Ovary (tissue), 9 donors: ENCODE data around the gene SHC4. TPM values are rescaled to one million over a fixed set of nuclear protein-coding genes. Genes with fewer than 3 reads are reported as not detected.

ENCODE experiments used
- DNase-seq, 5 donors: peaks; one replicate each; pipeline ENCODE4 v3.0.0-alpha.2; 2019 to 2020
- H3K27ac ChIP-seq, 2 donors: fragments of 200-600 bp; one replicate each; pipeline versions ENCODE4 v1.5.1 to v1.8.0; 2019 to 2022
- H3K27me3 ChIP-seq: fragments of 200-600 bp; one replicate; pipeline ENCODE4 v1.8.0; 2022
- H3K36me3 ChIP-seq: fragments of 200-600 bp; sonication (generic); one replicate; pipeline ENCODE4 v1.5.1; 2019
- H3K4me1 ChIP-seq: one replicate; pipeline ENCODE4 v1.8.1; 2013; ENCODE audit warnings: mild to moderate bottlenecking, moderate library complexity; ENCODE audit not compliant: insufficient read depth
- H3K4me3 ChIP-seq: fragments of 200-600 bp; sonication (generic); one replicate; pipeline ENCODE4 v1.5.1; 2017
- H3K9me3 ChIP-seq, 2 donors: fragments of 200-600 bp in 1 of 2; sonication (generic) in 1 of 2; one replicate each; pipeline versions ENCODE4 v1.5.1 to v1.8.1; 2013 to 2019; ENCODE audit warnings: mild to moderate bottlenecking in 1 of 2, moderate library complexity in 1 of 2
- CTCF ChIP-seq, 3 donors: fragments of 450-650 bp in 2 of 3; fragments of 200-600 bp in 1 of 3; IDR thresholded peaks; one replicate each; pipeline versions ENCODE4 v1.5.1 to v1.8.0; 2016 to 2022; ENCODE audit warnings: antibody characterized with exemption in 3 of 3, mild to moderate bottlenecking in 1 of 3
- EP300 ChIP-seq: sonication (generic); formaldehyde crosslinking; IDR thresholded peaks from one replicate; pipeline ENCODE4 v1.6.1; 2017; ENCODE audit warnings: antibody characterized with exemption
- POLR2A ChIP-seq: fragments of 450-650 bp; IDR thresholded peaks from one replicate; pipeline ENCODE4 v1.6.1; 2017; ENCODE audit warnings: antibody characterized with exemption, mild to moderate bottlenecking, moderate library complexity
- WGBS, 3 donors: extraction: QIAGEN DNeasy Blood & Tissue Kit in 1 of 3; methylation state at CpG; one replicate each; pipeline versions ENCODE4 v1.1.5 to v1.1.7; 2013 to 2017; 5-methylcytosine and 5-hydroxymethylcytosine counted together
- intact Hi-C, 4 donors: fragments of 100-400 bp; cut with DNase I; formaldehyde crosslinking; loops; one replicate each; pipeline versions ENCODE4 v1.11.0 to v1.15.1; 2022 to 2023
- polyA plus RNA-seq, 2 donors: library from polyadenylated mRNA; stranded (reverse); fragments of 200-250 nt in 1 of 2; fragments of 350-450 nt in 1 of 2; fragmentation: Illumina TruSeq in 1 of 2; extraction: RNeasy Lipid Tissue Mini Kit (QIAGEN cat#74804) in 1 of 2; gene quantifications; one replicate each; pipeline ENCODE4 v1.2.3, GENCODE V29; 2013 to 2014
- total RNA-seq, 7 donors: library from RNA; depleted of rRNA in 2 of 7; stranded (reverse); fragments of >200 nt in 2 of 7; fragmentation: NEBNext Ultra II Directional in 3 of 7; extraction: Animal tissue kit (Norgen Biotek cat#: 25700) in 3 of 7; gene quantifications; one replicate each; pipeline versions ENCODE4 v1.1.0 to v1.2.4, GENCODE V29; 2016 to 2023
- donor health status: DM: no; HTN: no; CAD: no; lungs with moderate emphysema.
- donor health status: DM: no; HTN: no; CAD: no.
- donor health status: Bipolar disorder and iron deficiency.
- donor health status: DM: yes; HTN: yes; CAD: no.
- donor health status: DM: no; HTN: no; CAD: no.
- donor health status: DM: yes; HTN: yes; CAD: no.

Gene SHC4
- total and polyA plus RNA-seq, 9 donors: 0.10 to 1.8 (median 0.35) TPM

GRCh38 chr15:48929661-48930060 lies 34.1 kb downstream of the SHC4 start:
- 77 to 80% (median 79%) methylated on average over 3 of the region's 3 CpGs for WGBS, 3 donors
- Histone ChIP-seq H3K27me3 (no peaks in the 10 kb centered on the region), H3K4me1 (no peaks in the 10 kb centered on the region), H3K27ac (no peak overlapping the region), H3K9me3 (no peaks in the 10 kb centered on the region), H3K36me3 (no peaks in the 10 kb centered on the region), H3K4me3 (no peak overlapping the region)
- intact Hi-C loops: no loop called here
- no peak for DNase-seq
- no peak for TF ChIP-seq CTCF (IDR thresholded peaks at IDR 0.05)
- no peak for TF ChIP-seq EP300
- TF ChIP-seq POLR2A: no peak

GRCh38 chr15:48928877-48929538 lies 34.7 kb downstream of the SHC4 start:
- WGBS, 3 donors: 91% methylated on average over 6 of the region's 6 CpGs
- intact Hi-C loops: no loop called here
- Histone ChIP-seq H3K27me3 (no peaks in the 10 kb centered on the region), H3K36me3 (no peaks in the 10 kb centered on the region), H3K9me3 (no peaks in the 10 kb centered on the region), H3K4me3 (no peak overlapping the region), H3K27ac (no peak overlapping the region), H3K4me1 (no peaks in the 10 kb centered on the region)
- TF ChIP-seq CTCF (IDR thresholded peaks at IDR 0.05) (no peak), POLR2A (no peak), EP300 (no peak)
- DNase-seq: no peak

DNA sequence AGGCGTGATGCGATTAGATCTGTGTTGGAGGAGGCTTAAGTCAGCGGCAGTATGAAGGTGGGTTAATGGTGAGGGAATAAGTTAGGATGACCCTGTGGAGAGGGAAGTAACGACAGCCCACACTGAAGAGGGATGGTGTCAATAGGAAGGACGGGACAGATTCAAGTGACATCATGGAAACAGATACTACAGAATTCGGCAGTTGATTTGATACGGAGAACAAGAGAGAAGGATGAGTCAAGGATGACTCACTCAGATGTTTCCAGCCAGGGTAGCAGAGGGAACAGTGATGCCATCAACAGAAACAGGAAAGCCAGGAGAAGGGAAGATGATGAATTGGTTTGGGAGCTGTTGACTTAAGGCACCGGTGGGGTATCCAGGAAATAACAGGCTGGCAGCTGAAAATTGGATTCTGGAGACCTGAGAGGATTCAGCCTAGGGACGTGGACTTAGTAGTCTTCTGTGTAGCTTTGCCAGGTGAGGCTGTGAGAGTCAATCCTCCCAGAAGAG lies 38.0 kb downstream of the SHC4 start:
- Histone ChIP-seq H3K36me3 (no peaks in the 10 kb centered on the region), H3K4me1 (no peaks in the 10 kb centered on the region), H3K27ac (no peak overlapping the region), H3K4me3 (no peak overlapping the region), H3K27me3 (no peaks in the 10 kb centered on the region), H3K9me3 (no peaks in the 10 kb centered on the region)
- DNase-seq: no peak
- intact Hi-C loops: no loop called here
- WGBS, 3 donors: 63 to 67% (median 66%) methylated on average over 9 of the region's 9 CpGs
- TF ChIP-seq EP300: no peak
- TF ChIP-seq POLR2A: no peak
- TF ChIP-seq CTCF (IDR thresholded peaks at IDR 0.05): no peak

DNA sequence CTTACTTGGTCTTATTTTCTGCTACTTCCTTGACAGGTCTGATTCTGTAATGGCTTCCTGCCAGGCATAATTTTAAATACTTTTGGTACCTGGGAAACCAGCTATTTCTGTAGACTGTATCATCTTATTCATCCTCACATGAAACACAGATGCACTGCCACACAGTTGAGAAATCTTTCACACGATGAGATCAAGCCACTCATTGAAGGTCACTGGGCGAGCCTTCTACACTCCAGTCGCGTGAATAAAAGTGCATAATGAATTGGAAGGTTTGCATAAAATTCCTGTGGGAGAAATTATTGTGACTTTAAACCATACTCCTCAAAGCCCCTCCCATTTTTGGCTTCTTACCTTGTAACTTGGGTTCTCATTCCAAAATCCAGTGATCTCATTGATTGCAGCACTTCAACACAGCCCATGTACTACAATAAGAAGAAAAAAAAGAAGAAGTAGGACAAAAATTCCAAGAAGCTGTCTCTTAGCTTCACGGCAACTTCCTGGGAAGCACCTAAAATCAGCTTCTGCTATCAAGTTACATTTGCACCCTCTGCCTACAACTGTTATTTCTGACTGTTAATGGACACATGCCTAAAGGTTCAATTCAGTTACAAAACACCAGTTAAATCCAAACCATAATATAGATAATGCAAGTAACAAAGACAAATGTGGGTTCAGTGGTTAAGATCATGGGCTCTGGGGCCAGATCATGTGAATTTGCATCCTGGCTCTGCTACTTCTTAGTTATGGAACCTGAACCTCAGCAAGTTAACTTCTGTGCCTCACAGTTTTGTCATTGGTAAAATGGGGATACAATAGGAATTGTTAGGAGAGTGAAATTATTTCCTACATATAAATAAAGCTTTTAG lies 39.0 kb downstream of the SHC4 start:
- Histone ChIP-seq H3K27me3 (no peaks in the 10 kb centered on the region), H3K36me3 (no peaks in the 10 kb centered on the region), H3K4me1 (no peaks in the 10 kb centered on the region), H3K9me3 (no peaks in the 10 kb centered on the region), H3K4me3 (no peak overlapping the region), H3K27ac (no peak overlapping the region)
- intact Hi-C loops: no loop called here
- DNase-seq: no peak
- TF ChIP-seq CTCF (IDR thresholded peaks at IDR 0.05) (no peak), POLR2A (no peak), EP300 (no peak)
- WGBS, 3 donors: 65 to 73% (median 72%) methylated on average over 5 of the region's 5 CpGs
